Esophagus squamous epithelium (tissue), 4 donors: Measurements from ENCODE around the gene RCSD1.

Source experiments
- POLR2A ChIP-seq, 4 donors: fragments of 450-650 bp; IDR thresholded peaks; one replicate each; pipeline ENCODE4 v1.6.1; 2017; ENCODE audit warnings: antibody characterized with exemption in 4 of 4, mild to moderate bottlenecking in 4 of 4, moderate library complexity in 3 of 4
- TF ChIP-seq, protein P1 (sequence below), 6 experiments: fragments of 450-650 bp in 4 of 6; fragments of 200-600 bp in 2 of 6; sonication (generic) in 2 of 6; IDR thresholded peaks; one replicate each; pipeline ENCODE4 v1.5.1; 2016 to 2019; ENCODE audit warnings: antibody characterized with exemption in 6 of 6, mild to moderate bottlenecking in 4 of 6, moderate library complexity in 4 of 6

DNA sequence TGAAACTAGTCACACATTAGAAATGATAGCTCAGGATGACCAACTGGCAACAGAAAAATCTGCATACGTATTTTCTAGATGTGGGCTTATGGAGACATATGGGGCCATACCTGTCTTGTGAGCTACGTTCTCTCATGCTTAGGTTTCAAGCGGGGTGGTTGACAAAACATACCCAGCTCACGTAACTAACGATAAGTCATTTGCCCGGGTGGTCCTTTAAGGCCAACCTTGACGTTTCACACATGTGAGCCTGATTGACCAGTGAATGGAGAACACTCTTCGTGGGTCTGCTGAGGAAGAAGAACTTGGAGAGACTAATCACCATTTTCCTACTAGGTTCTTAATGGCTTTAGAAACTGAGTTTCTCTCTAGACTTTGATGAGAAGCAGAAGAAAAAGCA lies 13.5 kb upstream of the RCSD1 start:
- TF ChIP-seq, protein P1, sequence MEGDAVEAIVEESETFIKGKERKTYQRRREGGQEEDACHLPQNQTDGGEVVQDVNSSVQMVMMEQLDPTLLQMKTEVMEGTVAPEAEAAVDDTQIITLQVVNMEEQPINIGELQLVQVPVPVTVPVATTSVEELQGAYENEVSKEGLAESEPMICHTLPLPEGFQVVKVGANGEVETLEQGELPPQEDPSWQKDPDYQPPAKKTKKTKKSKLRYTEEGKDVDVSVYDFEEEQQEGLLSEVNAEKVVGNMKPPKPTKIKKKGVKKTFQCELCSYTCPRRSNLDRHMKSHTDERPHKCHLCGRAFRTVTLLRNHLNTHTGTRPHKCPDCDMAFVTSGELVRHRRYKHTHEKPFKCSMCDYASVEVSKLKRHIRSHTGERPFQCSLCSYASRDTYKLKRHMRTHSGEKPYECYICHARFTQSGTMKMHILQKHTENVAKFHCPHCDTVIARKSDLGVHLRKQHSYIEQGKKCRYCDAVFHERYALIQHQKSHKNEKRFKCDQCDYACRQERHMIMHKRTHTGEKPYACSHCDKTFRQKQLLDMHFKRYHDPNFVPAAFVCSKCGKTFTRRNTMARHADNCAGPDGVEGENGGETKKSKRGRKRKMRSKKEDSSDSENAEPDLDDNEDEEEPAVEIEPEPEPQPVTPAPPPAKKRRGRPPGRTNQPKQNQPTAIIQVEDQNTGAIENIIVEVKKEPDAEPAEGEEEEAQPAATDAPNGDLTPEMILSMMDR (IDR thresholded peaks at IDR 0.05): no peak
- no peak for TF ChIP-seq POLR2A (IDR thresholded peaks at IDR 0.05)
